ENCODE results near the gene PMEPA1.

Gene PMEPA1

DNA sequence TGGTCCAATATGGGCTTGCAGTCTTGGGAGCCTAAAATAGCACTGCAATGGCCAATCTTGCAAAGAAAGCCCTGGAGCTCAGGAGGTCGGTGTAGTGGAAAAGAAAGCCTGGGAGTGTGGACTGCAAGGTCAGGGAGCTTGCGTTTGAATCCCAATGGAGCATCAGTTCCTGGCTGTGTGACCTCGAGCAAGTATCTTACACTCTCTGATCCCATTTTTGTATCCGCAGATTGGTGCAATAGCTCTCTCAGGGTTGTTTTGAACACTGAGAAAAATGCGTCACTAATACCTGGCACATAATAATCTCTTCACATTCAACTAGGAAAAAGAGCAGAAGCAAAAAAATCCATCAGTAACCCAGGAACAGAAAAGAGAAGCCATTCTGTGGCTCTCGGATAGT is 7.3 kb downstream of the PMEPA1 start:
- H3K4me3 ChIP-seq (ENCODE audit: control insufficient read depth, low read depth, low read length) = no peak overlapping the region
- no peak for DNase-seq (ENCODE audit: low read depth)
- TF ChIP-seq, protein P1, sequence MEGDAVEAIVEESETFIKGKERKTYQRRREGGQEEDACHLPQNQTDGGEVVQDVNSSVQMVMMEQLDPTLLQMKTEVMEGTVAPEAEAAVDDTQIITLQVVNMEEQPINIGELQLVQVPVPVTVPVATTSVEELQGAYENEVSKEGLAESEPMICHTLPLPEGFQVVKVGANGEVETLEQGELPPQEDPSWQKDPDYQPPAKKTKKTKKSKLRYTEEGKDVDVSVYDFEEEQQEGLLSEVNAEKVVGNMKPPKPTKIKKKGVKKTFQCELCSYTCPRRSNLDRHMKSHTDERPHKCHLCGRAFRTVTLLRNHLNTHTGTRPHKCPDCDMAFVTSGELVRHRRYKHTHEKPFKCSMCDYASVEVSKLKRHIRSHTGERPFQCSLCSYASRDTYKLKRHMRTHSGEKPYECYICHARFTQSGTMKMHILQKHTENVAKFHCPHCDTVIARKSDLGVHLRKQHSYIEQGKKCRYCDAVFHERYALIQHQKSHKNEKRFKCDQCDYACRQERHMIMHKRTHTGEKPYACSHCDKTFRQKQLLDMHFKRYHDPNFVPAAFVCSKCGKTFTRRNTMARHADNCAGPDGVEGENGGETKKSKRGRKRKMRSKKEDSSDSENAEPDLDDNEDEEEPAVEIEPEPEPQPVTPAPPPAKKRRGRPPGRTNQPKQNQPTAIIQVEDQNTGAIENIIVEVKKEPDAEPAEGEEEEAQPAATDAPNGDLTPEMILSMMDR (conservative IDR thresholded peaks at IDR 0.05; ENCODE audit: control insufficient read depth, insufficient read depth, low read depth, low read length) = no peak

DNA sequence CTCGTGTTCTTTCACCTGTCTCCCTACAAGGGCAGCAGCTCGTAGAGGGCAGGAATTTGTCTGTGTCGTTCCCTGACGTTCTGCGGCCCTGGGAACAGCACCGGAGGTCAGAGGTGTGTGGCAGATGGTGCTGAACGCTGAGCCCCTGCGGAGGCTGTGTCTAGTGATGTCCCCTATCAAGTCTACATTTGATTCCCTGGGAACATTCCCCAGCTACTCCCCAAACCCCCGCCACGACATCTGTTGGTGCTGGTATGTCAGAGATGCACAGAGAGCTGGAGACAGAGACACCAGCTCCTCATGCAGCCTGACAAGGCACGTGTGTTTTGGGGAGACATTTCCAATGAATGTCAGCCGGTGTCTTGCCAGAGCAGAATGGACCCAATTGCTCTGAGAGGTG is 7.7 kb downstream of the PMEPA1 start:
- TF ChIP-seq, protein P1 (conservative IDR thresholded peaks at IDR 0.05; ENCODE audit: control insufficient read depth, insufficient read depth, low read depth, low read length) = no peak
- H3K4me3 ChIP-seq (ENCODE audit: control insufficient read depth, low read depth, low read length) = no peak overlapping the region
- no peak for DNase-seq (ENCODE audit: low read depth)

DNA sequence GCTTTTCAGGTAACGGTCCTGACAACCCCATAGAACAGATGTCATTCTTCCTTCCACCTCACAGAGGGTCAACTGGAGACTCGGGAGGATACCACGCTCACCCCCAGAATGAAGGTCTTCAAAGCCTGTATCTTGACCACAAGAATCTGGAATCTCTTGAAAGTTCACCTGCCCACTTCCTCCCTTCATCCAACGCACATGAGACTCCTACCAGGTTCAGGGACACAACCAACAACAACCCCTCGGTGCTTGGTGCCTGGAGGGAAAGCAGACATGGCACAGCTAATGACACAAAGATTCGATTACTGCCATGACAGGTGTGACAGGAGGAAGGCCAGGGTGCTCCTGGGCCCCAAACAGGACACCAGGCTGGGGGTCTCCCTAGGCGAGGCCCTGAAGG is 8.2 kb downstream of the PMEPA1 start:
- DNase-seq (ENCODE audit: low read depth) = no peak
- no peak overlapping the region for H3K4me3 ChIP-seq (ENCODE audit: control insufficient read depth, low read depth, low read length)
- TF ChIP-seq, protein P1 (conservative IDR thresholded peaks at IDR 0.05; ENCODE audit: control insufficient read depth, insufficient read depth, low read depth, low read length) = no peak

DNA sequence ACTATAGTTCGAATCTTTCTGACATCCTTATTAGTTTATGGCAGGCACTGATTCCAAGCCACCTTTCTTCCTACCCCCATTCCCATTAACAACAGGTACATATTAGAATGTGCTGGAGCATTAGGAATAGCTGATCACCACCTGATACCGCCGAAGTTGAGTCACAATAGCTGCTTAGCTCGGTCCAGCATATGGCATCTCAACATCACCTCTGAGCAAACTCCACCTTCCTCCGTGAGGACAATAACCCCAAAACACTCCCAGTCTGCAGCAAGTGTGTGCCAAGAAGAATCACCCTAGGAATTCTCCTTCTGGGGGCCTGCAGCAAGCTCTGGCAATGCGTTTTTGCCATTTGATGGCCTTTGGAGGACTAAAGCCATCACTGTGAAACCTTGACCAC is 8.7 kb downstream of the PMEPA1 start:
- DNase-seq (ENCODE audit: low read depth) = no peak
- TF ChIP-seq, protein P1 (conservative IDR thresholded peaks at IDR 0.05; ENCODE audit: control insufficient read depth, insufficient read depth, low read depth, low read length) = no peak

DNA sequence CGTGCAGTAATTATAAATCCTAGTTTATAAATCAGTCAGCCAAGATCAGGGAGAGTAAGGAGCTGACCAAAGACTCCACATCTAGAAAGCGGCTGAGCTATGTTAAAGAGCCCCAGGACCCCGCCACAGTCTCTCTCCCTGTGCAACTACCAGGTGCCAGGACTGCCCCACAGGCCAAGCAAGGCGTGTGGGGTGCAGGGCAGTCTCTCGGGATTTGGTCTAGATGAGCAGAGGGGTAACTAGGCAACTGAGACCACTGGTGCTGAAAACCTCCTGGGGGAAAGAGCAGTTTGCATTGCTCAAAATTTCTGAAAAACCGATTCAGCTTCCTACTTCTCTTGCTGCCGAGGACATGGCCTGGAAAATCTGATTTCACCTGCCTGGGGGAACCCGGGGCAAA is 10.4 kb downstream of the PMEPA1 start:
- TF ChIP-seq, protein P1 (conservative IDR thresholded peaks at IDR 0.05; ENCODE audit: control insufficient read depth, insufficient read depth, low read depth, low read length) = no peak
- no peak overlapping the region for H3K4me3 ChIP-seq (ENCODE audit: control insufficient read depth, low read depth, low read length)
- DNase-seq (ENCODE audit: low read depth) = no peak

More for the DNA sequence above, 8.7 kb downstream of the PMEPA1 start:
- H3K4me3 ChIP-seq (ENCODE audit: control insufficient read depth, low read depth, low read length) = no peak overlapping the region

DNA sequence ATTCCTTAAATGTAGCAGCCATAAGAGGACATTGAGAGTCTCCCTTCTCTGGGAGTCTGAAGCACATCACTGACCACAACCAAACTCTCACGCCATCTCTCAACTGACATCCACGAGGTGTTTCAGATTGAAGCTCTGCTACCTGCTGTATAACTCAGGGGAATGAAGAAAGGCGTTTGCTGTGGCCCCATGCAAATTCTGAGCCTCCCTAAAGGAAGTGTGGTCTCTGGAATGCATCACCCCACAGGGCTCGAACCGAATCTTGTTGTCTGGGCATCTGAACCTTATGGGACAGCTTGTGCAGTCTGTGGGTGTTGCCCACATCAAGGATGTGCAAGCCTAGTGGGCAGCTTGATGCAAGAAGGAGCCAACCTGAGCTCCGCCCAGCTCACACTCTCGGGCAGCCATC is 10.9 kb downstream of the PMEPA1 start:
- no peak overlapping the region for H3K4me3 ChIP-seq (ENCODE audit: control insufficient read depth, low read depth, low read length)
- TF ChIP-seq, protein P1 (conservative IDR thresholded peaks at IDR 0.05; ENCODE audit: control insufficient read depth, insufficient read depth, low read depth, low read length) = no peak
- no peak for DNase-seq (ENCODE audit: low read depth)
